HG03442 (cell line): ENCODE results near the gene TBC1D22A.

Experiments
- ATAC-seq: cut with Tn5 transposase; IDR thresholded peaks from one replicate; pipeline ENCODE4 v1.9.1; 2021; ENCODE audit warnings: mild to moderate bottlenecking, moderate library complexity; ENCODE audit not compliant: unreplicated experiment

Gene TBC1D22A

GRCh38 chr22:46736705-46737104 is 25.7 kb upstream of the TBC1D22A start:
- ATAC-seq = no peak

- no peak for ATAC-seq
Measured at GRCh38 chr22:46737105-46737975, 25.1 kb upstream of the TBC1D22A start.

DNA sequence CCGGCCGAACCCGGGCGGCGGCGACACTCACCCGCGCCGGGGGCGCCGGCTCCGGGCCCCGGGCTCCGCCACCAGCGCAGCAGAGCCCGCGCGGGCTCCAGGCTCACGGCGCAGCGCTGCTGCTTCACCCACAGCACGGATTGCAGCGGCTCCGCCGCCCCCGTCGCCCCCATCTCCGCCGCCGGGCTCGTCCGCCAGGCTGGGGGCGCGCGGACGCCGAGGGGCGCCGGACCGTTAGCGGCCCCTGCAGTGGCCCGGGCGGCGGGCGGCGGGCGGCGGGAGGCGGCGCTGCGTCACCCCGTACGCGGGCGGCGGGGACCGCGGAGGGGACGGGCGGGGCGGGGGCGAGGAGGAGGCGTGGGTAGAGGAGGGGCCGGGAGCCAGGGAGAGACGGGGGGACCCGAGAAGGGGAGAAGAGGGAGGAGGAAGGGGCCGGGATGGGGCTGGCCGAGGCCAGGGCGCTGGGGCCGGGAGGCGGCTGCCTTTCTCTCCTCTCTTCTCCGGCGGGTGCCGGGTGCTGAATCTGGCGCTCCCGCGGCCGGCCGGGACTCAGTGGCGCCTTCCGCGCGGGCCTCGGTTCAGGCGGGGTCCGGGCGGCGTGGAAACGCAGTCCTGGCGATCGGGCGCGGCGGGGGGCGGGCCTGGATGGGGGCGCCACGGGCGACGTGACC is 24.3 kb upstream of the TBC1D22A start, which contains the start of gene CERK:
Gene CERK, minus strand, starts transcription at position 277 of the 671 bp plus-strand sequence. Its CDS starts 104 bp downstream, at position 173.
- no peak for ATAC-seq

GRCh38 chr22:46738647-46739093 is 23.8 kb upstream of the TBC1D22A start:
- no peak for ATAC-seq

GRCh38 chr22:46739094-46739870 is 23.2 kb upstream of the TBC1D22A start:
- no peak for ATAC-seq

DNA sequence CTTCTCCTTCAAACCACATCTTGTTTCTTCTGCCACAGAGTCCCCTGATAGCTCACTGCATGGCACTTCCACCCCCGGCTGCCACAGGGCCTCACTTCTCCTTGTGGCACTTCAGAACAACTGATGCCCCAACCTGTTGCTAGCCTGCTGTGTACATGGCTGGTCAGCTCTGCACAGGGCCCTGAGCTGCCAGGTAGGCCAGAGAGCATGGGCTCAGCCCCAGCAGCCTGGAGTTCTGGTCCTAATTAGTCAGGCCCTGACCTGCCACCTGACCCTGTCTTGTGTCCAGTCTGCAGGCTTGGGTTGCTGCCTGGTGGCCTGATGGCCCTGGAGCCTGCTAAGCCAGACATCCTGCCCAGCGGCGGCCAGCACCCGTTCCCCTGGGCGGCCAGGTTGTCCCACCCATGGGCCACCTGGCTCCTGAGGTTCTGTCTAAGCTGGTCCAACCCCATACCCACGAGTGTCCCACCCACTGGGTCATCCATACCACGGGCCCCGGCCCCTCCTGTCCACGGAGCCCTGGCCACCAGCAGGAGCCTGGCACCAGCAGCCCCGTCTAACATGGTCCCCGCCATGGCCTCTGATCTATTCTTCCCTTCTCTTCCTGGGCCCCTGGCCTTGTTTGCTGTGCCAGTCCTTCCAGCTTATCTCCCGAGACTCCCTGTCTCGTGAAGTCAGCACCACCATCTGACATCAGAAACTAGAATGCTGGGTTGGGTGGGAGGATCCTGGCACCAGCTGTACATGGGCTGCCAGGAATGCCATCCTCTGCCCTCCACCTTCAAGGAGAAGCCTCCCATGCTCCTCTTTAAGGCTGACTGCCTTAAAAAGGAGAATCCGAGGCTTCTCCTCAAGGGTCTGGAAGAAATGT is 21.3 kb upstream of the TBC1D22A start:
- no peak for ATAC-seq

GRCh38 chr22:46741974-46742519 is 20.4 kb upstream of the TBC1D22A start:
- no peak for ATAC-seq

GRCh38 chr22:46742576-46743221 is 19.8 kb upstream of the TBC1D22A start:
- no peak for ATAC-seq

DNA sequence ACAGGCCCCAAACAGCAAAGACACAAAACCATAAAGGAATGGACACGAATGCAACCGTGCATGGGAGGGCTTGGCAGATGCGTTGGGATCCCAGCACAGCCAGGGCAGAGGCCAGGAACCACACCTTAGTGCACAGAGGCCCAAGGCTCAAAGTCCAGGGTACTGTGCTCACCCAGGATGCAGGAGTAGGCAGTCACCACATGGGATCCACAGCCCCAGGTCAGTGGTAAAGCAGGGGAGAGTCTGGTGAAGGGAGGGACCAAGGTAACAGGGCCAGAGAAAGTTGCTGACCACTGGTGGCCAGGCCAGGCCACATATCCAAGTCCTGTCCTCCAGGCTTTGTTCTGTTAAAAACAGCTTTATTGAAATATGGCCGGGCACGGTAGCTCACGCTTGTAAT is 17.9 kb upstream of the TBC1D22A start:
- ATAC-seq = no peak

DNA sequence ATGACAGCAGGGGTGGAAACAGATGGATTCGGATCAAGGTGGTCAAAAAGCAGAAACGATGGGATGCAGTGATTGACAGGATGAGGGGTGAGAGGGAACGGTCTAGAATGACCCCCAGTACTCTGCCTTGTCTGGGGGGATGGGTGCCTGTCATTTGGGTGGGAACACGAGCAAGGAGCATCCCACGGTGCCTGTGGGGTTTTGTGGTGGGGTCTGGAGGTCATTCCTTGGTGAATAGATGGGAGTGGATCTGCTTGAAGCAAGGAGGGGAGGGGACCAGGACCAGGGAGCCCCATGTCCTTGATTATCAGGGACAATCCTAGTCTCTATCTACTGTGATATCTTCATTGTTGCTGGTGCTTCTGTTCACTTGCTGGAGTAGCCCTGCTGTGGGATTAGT is 16.3 kb upstream of the TBC1D22A start:
- no peak for ATAC-seq

GRCh38 chr22:46746620-46747019 is 15.8 kb upstream of the TBC1D22A start:
- no peak for ATAC-seq

- ATAC-seq = no peak
Measured at GRCh38 chr22:46747646-46748045, 14.8 kb upstream of the TBC1D22A start.

DNA sequence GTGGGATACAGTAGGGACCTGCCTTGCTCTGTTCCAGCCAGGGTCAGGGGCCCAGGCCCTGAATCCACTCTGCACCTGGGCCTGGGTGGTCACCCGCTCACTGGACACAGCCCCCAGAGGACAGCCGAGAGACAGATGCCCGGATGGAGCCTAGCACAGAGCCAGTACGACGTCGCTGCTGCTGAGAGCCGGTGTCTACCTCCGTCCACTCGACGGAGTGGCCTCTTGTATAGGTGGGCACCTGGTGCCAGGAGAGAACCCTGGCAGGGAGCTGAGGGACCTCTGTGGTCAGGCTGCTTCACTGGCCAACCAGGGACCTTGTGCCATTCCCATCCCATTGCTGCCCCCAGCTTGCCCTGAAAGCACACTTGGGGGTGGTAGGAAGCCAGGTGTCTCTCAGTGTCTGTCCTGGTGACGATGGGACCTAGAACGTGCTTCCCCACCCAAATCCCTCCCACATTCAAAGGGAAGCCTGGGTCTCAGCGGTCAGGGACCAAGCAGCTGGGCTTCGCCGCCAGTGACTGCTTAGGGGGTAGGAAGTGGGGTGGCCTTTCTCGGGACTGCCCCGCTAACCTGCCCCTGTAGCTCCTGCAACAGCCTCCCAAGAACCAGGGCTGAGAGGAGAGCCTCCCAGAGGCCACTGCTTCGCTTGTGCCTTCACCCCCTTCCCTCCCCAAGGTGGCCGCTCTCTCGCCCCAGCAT is 14.1 kb upstream of the TBC1D22A start:
- no peak for ATAC-seq

- ATAC-seq = no peak
Measured at GRCh38 chr22:46748908-46749675, 13.4 kb upstream of the TBC1D22A start.

- no peak for ATAC-seq
Measured at GRCh38 chr22:46749682-46750529, 12.5 kb upstream of the TBC1D22A start.

DNA sequence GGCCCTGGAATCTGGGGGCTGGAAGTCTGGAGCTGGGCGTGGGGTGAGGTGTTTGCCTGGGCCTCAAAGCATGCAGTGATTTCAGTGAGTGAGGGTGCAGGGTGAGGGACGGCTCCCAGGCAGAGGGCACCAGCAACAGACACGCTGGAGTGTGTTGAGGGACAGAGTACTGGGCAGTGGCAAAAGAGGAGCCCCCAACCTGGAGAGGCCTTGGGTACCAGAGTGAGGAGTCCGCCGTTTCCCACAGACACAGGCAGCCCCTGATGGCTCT is 12.0 kb upstream of the TBC1D22A start:
- ATAC-seq = no peak

- no peak for ATAC-seq
Measured at GRCh38 chr22:46750863-46751443, 11.5 kb upstream of the TBC1D22A start.
